Vagina (tissue), 2 donors: ENCODE measurements around the gene RAB44.

ENCODE experiments used
- CTCF ChIP-seq, 3 experiments: fragments of 450-650 bp in 2 of 3; fragments of 200-600 bp in 1 of 3; sonication (generic) in 1 of 3; IDR thresholded peaks; one replicate each; pipeline ENCODE4 v1.5.1; 2017 to 2019; ENCODE audit warnings: antibody characterized with exemption in 3 of 3, mild to moderate bottlenecking in 2 of 3, moderate library complexity in 2 of 3
- POLR2A ChIP-seq, 2 donors: fragments of 450-650 bp; IDR thresholded peaks; one replicate each; pipeline ENCODE4 v1.6.1; 2017; ENCODE audit warnings: antibody characterized with exemption in 2 of 2, mild to moderate bottlenecking in 2 of 2, moderate library complexity in 2 of 2

DNA sequence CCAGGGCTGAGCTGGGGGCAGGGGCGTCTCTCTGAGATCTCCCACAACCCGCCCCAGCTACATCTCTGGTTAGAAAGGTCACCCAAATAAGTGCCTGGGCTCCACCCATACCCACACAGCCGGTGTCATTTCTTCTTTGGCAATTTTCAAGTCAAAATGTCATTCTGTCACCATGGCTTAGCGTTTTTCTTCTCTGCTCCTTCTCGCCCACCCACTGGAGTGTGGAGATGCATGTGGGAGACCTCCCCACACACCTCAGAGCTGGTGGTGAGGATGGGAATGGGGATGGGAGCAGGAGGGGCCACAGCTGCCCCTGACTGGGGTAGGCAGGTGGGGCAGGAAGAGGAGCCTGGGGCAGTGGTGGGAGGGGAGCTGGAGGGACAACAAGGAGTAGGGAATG is 78.5 kb downstream of the RAB44 start:
- TF ChIP-seq CTCF (IDR thresholded peaks at IDR 0.05), result no peak
- TF ChIP-seq POLR2A (IDR thresholded peaks at IDR 0.05), result no peak
